ENCODE measurements around the gene RAB1A. TPM values are rescaled to one million over a fixed set of nuclear protein-coding genes. Genes with fewer than 3 reads are reported as not detected.

Gene RAB1A
- total RNA-seq, 1 experiment from 2014 or later = 128 TPM

DNA sequence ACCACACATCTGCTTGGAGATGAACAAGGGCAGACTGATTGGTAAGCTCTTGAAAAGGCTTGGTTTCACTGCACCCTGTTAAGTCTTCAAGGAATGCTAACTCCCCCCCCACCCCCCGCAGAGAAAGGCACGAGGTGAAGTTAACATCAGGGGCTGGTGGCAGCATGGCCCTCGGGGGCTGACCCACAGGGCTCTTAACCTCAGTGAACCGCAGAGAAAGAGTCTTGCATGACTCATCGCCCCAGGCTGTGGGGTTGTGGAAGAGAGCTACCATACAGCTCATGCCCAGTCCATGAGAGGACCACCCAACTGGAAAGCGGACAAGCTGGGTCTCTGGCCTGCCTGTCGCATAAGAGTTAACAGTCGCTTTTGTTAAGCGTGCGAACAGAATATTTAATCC, 84.3 kb downstream of the RAB1A start:
- TF ChIP-seq, protein P1, sequence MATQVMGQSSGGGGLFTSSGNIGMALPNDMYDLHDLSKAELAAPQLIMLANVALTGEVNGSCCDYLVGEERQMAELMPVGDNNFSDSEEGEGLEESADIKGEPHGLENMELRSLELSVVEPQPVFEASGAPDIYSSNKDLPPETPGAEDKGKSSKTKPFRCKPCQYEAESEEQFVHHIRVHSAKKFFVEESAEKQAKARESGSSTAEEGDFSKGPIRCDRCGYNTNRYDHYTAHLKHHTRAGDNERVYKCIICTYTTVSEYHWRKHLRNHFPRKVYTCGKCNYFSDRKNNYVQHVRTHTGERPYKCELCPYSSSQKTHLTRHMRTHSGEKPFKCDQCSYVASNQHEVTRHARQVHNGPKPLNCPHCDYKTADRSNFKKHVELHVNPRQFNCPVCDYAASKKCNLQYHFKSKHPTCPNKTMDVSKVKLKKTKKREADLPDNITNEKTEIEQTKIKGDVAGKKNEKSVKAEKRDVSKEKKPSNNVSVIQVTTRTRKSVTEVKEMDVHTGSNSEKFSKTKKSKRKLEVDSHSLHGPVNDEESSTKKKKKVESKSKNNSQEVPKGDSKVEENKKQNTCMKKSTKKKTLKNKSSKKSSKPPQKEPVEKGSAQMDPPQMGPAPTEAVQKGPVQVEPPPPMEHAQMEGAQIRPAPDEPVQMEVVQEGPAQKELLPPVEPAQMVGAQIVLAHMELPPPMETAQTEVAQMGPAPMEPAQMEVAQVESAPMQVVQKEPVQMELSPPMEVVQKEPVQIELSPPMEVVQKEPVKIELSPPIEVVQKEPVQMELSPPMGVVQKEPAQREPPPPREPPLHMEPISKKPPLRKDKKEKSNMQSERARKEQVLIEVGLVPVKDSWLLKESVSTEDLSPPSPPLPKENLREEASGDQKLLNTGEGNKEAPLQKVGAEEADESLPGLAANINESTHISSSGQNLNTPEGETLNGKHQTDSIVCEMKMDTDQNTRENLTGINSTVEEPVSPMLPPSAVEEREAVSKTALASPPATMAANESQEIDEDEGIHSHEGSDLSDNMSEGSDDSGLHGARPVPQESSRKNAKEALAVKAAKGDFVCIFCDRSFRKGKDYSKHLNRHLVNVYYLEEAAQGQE (IDR thresholded peaks at IDR 0.05; ENCODE audit: insufficient read depth in 1 of 2, low read depth in 2 of 2, low read length in 1 of 2) = no peak
- TF ChIP-seq TCF7L2 (IDR thresholded peaks at IDR 0.05; ENCODE audit: low read depth, low read length) = no peak
- no peak for TF ChIP-seq SIN3A (IDR thresholded peaks at IDR 0.05; ENCODE audit: borderline replicate concordance, insufficient read depth, low read depth, low read length)
- TF ChIP-seq POLR2AphosphoS5 (IDR thresholded peaks at IDR 0.05; ENCODE audit: low read depth, low read length) = no peak
- TF ChIP-seq, protein P2, sequence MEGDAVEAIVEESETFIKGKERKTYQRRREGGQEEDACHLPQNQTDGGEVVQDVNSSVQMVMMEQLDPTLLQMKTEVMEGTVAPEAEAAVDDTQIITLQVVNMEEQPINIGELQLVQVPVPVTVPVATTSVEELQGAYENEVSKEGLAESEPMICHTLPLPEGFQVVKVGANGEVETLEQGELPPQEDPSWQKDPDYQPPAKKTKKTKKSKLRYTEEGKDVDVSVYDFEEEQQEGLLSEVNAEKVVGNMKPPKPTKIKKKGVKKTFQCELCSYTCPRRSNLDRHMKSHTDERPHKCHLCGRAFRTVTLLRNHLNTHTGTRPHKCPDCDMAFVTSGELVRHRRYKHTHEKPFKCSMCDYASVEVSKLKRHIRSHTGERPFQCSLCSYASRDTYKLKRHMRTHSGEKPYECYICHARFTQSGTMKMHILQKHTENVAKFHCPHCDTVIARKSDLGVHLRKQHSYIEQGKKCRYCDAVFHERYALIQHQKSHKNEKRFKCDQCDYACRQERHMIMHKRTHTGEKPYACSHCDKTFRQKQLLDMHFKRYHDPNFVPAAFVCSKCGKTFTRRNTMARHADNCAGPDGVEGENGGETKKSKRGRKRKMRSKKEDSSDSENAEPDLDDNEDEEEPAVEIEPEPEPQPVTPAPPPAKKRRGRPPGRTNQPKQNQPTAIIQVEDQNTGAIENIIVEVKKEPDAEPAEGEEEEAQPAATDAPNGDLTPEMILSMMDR (IDR thresholded peaks at IDR 0.05) = no peak
- Histone ChIP-seq H3K36me3 (ENCODE audit: control insufficient read depth, insufficient read depth, low read length) (no peaks in the 10 kb centered on the region; the same call in 1 of the 2 replicates), H3K27ac (ENCODE audit: low read length) (no peak overlapping the region), H3K9me3 (ENCODE audit: control insufficient read depth, insufficient read depth, low read depth, low read length) (peaks cover 8% of the 10 kb centered on the region; the same call in 1 of the 2 replicates), H3K4me3 (ENCODE audit: low read depth in 2 of 2, low read length in 2 of 2) (no peak overlapping the region), H3K4me1 (ENCODE audit: control insufficient read depth, insufficient read depth, low read length) (no peaks in the 10 kb centered on the region), H3K27me3 (ENCODE audit: control insufficient read depth, insufficient read depth, low read length) (no peaks in the 10 kb centered on the region)
- no peak for ATAC-seq
- ChIA-PET POLR2A (interaction anchor here (0.7 kb wide), 1 partner anchor 1261 kb away, joined by 11 read pairs; no protein-coding TSS in a partner anchor), CTCF (interaction anchor here (0.7 kb wide), 1 partner anchor 426 kb away, joined by 5 read pairs; no protein-coding TSS in a partner anchor)
- in situ Hi-C loops (cut with HindIII; ENCODE audit: low pct_unique_long_range_greater_than_20kb, low sequenced_read_pairs) (no loop called here), intact Hi-C loops (cut with micrococcal nuclease; ENCODE audit: unreplicated experiment) (loop anchor here (10.0 kb wide), 1 partner anchor 529 kb away; no protein-coding TSS in a partner anchor)
- no TSS peak for BruUV-seq (replicated peaks)
- no peak for DNase-seq (ENCODE audit: low read depth, low spot score)

DNA sequence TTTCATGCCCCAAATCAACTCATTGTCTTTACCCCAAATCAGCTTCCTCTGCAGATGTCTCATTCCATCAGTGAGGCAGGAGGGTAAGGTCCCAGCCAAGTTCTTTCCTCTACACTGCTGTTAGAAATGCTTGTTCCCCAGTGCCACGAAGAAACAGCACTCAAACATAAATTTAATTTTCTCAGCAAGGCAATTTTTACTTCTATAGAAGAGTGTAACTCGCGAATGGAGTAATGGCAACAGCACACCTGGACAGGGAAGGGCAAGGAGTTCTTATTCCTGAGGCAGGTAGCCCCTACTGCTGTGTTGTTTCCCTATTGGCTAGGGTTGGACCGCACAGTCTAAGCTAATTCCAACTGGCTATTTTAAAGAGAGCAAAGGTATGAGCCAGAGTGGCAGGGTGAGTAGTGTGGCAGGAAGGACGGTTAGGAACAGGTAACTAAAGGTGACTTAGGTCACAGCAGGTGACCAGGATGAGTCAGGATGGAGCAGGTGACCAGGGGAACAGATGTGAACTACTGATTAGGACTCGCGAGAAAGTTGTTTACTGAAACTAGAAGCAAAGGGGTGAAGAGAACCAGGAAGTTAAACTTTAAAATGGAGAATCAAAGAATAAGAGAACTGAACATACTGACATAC, 85.7 kb downstream of the RAB1A start:
- ATAC-seq (no peak), DNase-seq (ENCODE audit: low read depth, low spot score) (no peak)
- BruUV-seq (replicated peaks) = no TSS peak
- intact Hi-C loops (cut with micrococcal nuclease; ENCODE audit: unreplicated experiment) (loop anchor here (10.0 kb wide), 1 partner anchor 531 kb away; no protein-coding TSS in a partner anchor), in situ Hi-C loops (cut with HindIII; ENCODE audit: low pct_unique_long_range_greater_than_20kb, low sequenced_read_pairs) (no loop called here)
- no peaks in the 10 kb centered on the region for H3K27me3 ChIP-seq (ENCODE audit: control insufficient read depth, insufficient read depth, low read length)
- no peaks in the 10 kb centered on the region for H3K36me3 ChIP-seq (ENCODE audit: control insufficient read depth, insufficient read depth, low read length)
- H3K4me3 ChIP-seq (ENCODE audit: low read depth in 2 of 2, low read length in 2 of 2) = no peak overlapping the region
- POLR2A ChIA-PET = no interaction called here
- CTCF ChIA-PET = interaction anchor here (0.6 kb wide), 1 partner anchor 64 kb away, joined by 3 read pairs; no protein-coding TSS in a partner anchor
- H3K9me3 ChIP-seq (ENCODE audit: control insufficient read depth, insufficient read depth, low read depth, low read length) = peaks cover 4% of the 10 kb centered on the region; the same call in 1 of the 2 replicates
- TF ChIP-seq TCF7L2 (IDR thresholded peaks at IDR 0.05; ENCODE audit: low read depth, low read length) (no peak), SIN3A (IDR thresholded peaks at IDR 0.05; ENCODE audit: borderline replicate concordance, insufficient read depth, low read depth, low read length) (no peak), POLR2AphosphoS5 (IDR thresholded peaks at IDR 0.05; ENCODE audit: low read depth, low read length) (no peak)
- TF ChIP-seq, protein P1 (IDR thresholded peaks at IDR 0.05; ENCODE audit: insufficient read depth in 1 of 2, low read depth in 2 of 2, low read length in 1 of 2) = no peak
- TF ChIP-seq, protein P2 (IDR thresholded peaks at IDR 0.05) = no peak
- no peaks in the 10 kb centered on the region for H3K4me1 ChIP-seq (ENCODE audit: control insufficient read depth, insufficient read depth, low read length)
- no peak overlapping the region for H3K27ac ChIP-seq (ENCODE audit: low read length)

Measured in Panc1 (cell line).